Peyer's patch (tissue), 4 donors: ENCODE results near the gene HUS1B.

Source experiments
- CTCF ChIP-seq, 6 experiments: fragments of 450-650 bp in 4 of 6; fragments of 200-600 bp in 2 of 6; sonication (generic) in 1 of 6; IDR thresholded peaks; one replicate each; pipeline ENCODE4 v1.5.1; 2017 to 2019; ENCODE audit warnings: antibody characterized with exemption in 6 of 6, mild to moderate bottlenecking in 3 of 6, moderate library complexity in 1 of 6
- POLR2A ChIP-seq, 2 donors: fragments of 450-650 bp; IDR thresholded peaks; one replicate each; pipeline ENCODE4 v1.5.1; 2017; ENCODE audit warnings: antibody characterized with exemption in 2 of 2, mild to moderate bottlenecking in 2 of 2, moderate library complexity in 2 of 2

- TF ChIP-seq POLR2A (IDR thresholded peaks at IDR 0.05) (no peak), CTCF (IDR thresholded peaks at IDR 0.05) (no peak)
Observed at GRCh38 chr6:677919-678318, 21.0 kb upstream of the HUS1B start.
